ENCODE results near the gene CEP120. TPM values are rescaled to one million over a fixed set of nuclear protein-coding genes. Genes with fewer than 3 reads are reported as not detected.

The CEP120 gene
- total RNA-seq, 1 donor from 2014 or later: 13.6 TPM

GRCh38 chr5:123456242-123456641 lies 33.0 kb upstream of the CEP120 start:
- TF ChIP-seq, protein P1, sequence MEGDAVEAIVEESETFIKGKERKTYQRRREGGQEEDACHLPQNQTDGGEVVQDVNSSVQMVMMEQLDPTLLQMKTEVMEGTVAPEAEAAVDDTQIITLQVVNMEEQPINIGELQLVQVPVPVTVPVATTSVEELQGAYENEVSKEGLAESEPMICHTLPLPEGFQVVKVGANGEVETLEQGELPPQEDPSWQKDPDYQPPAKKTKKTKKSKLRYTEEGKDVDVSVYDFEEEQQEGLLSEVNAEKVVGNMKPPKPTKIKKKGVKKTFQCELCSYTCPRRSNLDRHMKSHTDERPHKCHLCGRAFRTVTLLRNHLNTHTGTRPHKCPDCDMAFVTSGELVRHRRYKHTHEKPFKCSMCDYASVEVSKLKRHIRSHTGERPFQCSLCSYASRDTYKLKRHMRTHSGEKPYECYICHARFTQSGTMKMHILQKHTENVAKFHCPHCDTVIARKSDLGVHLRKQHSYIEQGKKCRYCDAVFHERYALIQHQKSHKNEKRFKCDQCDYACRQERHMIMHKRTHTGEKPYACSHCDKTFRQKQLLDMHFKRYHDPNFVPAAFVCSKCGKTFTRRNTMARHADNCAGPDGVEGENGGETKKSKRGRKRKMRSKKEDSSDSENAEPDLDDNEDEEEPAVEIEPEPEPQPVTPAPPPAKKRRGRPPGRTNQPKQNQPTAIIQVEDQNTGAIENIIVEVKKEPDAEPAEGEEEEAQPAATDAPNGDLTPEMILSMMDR (IDR thresholded peaks at IDR 0.05; ENCODE audit: unreplicated experiment): no peak
- no peak for DNase-seq (ENCODE audit: low spot score)
- H3K9me3 Mint-ChIP-seq (ENCODE audit: unreplicated experiment): no peaks in the 10 kb centered on the region
- no peak overlapping the region for H3K4me3 Mint-ChIP-seq (ENCODE audit: unreplicated experiment)
- H3K27me3 Mint-ChIP-seq (ENCODE audit: unreplicated experiment): no peaks in the 10 kb centered on the region
- H3K4me1 Mint-ChIP-seq (ENCODE audit: unreplicated experiment): peaks cover 8% of the 10 kb centered on the region
- H3K27ac Mint-ChIP-seq (ENCODE audit: unreplicated experiment): no peak overlapping the region
- no peaks in the 10 kb centered on the region for H3K36me3 Mint-ChIP-seq (ENCODE audit: low read depth, unreplicated experiment)

- Mint-ChIP-seq H3K27ac (ENCODE audit: unreplicated experiment) (no peak overlapping the region), H3K27me3 (ENCODE audit: unreplicated experiment) (no peaks in the 10 kb centered on the region)
Observed at GRCh38 chr5:123455640-123456039, 32.4 kb upstream of the CEP120 start.

DNA sequence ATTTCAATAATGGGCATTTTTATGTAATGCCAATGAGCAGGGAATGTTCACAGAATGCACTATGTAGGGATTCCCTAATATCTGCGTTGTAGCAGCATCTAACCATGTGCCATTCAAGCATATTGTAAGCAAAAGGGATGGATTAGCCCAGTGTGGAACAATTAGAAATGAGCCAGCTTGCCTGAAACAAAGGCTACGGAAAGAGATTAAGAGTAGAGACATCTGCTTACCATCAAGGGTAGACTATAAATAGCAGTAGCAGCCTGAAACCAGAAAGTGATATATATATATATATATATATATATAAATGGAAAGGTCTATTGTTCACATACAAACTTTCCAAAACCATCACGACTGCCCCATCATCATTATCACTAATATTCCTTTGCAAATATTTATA lies 31.9 kb upstream of the CEP120 start:
- Mint-ChIP-seq H3K27me3 (ENCODE audit: unreplicated experiment) (no peaks in the 10 kb centered on the region), H3K4me3 (ENCODE audit: unreplicated experiment) (no peak overlapping the region), H3K9me3 (ENCODE audit: unreplicated experiment) (no peaks in the 10 kb centered on the region), H3K36me3 (ENCODE audit: low read depth, unreplicated experiment) (no peaks in the 10 kb centered on the region), H3K27ac (ENCODE audit: unreplicated experiment) (no peak overlapping the region), H3K4me1 (ENCODE audit: unreplicated experiment) (peaks cover 8% of the 10 kb centered on the region)
- TF ChIP-seq, protein P1 (IDR thresholded peaks at IDR 0.05; ENCODE audit: unreplicated experiment): no peak
- DNase-seq (ENCODE audit: low spot score): no peak

More at GRCh38 chr5:123455640-123456039, 32.4 kb upstream of the CEP120 start:
- Mint-ChIP-seq H3K9me3 (ENCODE audit: unreplicated experiment) (no peaks in the 10 kb centered on the region), H3K4me1 (ENCODE audit: unreplicated experiment) (peaks cover 8% of the 10 kb centered on the region), H3K36me3 (ENCODE audit: low read depth, unreplicated experiment) (no peaks in the 10 kb centered on the region), H3K4me3 (ENCODE audit: unreplicated experiment) (no peak overlapping the region)
- TF ChIP-seq, protein P1 (IDR thresholded peaks at IDR 0.05; ENCODE audit: unreplicated experiment): no peak
- no peak for DNase-seq (ENCODE audit: low spot score)

GRCh38 chr5:123454259-123454911 lies 31.2 kb upstream of the CEP120 start:
- no peaks in the 10 kb centered on the region for H3K27me3 Mint-ChIP-seq (ENCODE audit: unreplicated experiment)
- H3K4me1 Mint-ChIP-seq (ENCODE audit: unreplicated experiment): peaks cover 8% of the 10 kb centered on the region
- no peak for DNase-seq (ENCODE audit: low spot score)
- H3K9me3 Mint-ChIP-seq (ENCODE audit: unreplicated experiment): no peaks in the 10 kb centered on the region
- TF ChIP-seq, protein P1 (IDR thresholded peaks at IDR 0.05; ENCODE audit: unreplicated experiment): no peak
- no peaks in the 10 kb centered on the region for H3K36me3 Mint-ChIP-seq (ENCODE audit: low read depth, unreplicated experiment)
- no peak overlapping the region for H3K4me3 Mint-ChIP-seq (ENCODE audit: unreplicated experiment)
- no peak overlapping the region for H3K27ac Mint-ChIP-seq (ENCODE audit: unreplicated experiment)

- Mint-ChIP-seq H3K9me3 (ENCODE audit: unreplicated experiment) (no peaks in the 10 kb centered on the region), H3K36me3 (ENCODE audit: low read depth, unreplicated experiment) (no peaks in the 10 kb centered on the region), H3K4me3 (ENCODE audit: unreplicated experiment) (no peak overlapping the region), H3K4me1 (ENCODE audit: unreplicated experiment) (peaks cover 8% of the 10 kb centered on the region), H3K27ac (ENCODE audit: unreplicated experiment) (no peak overlapping the region), H3K27me3 (ENCODE audit: unreplicated experiment) (no peaks in the 10 kb centered on the region)
- DNase-seq (ENCODE audit: low spot score): no peak
- TF ChIP-seq, protein P1 (IDR thresholded peaks at IDR 0.05; ENCODE audit: unreplicated experiment): no peak
Observed at GRCh38 chr5:123452401-123452800, 29.2 kb upstream of the CEP120 start.

Data from endothelial cell (in vitro differentiated cells).